Omental fat pad (tissue), 4 donors: ENCODE measurements around the gene CACNA2D3. TPM values are rescaled to one million over a fixed set of nuclear protein-coding genes. Genes with fewer than 3 reads are reported as not detected.

Experiments
- ATAC-seq: fragments of 150-250 bp; one replicate; pipeline ENCODE4 v1.9.1; 2016; ENCODE audit warnings: mild to moderate bottlenecking, moderate library complexity; ENCODE audit not compliant: low FRiP score
- DNase-seq: peaks from one replicate; pipeline ENCODE4 v3.0.0-alpha.2; 2019; ENCODE audit warnings: low spot score
- total RNA-seq, 4 donors: library from RNA; depleted of rRNA; stranded (reverse); fragments of >200 nt; gene quantifications; one replicate each; pipeline ENCODE4 v1.1.0, GENCODE V29; 2016
- TF ChIP-seq, protein P1 (sequence below), 3 donors: fragments of 450-650 bp; IDR thresholded peaks; one replicate each; pipeline ENCODE4 v1.5.1; 2016 to 2017; ENCODE audit warnings: antibody characterized with exemption in 3 of 3, mild to moderate bottlenecking in 3 of 3, moderate library complexity in 2 of 3

Gene CACNA2D3
- total RNA-seq, 4 donors from 2014 or later: 2.6 to 6.1 (median 4.5) TPM

DNA sequence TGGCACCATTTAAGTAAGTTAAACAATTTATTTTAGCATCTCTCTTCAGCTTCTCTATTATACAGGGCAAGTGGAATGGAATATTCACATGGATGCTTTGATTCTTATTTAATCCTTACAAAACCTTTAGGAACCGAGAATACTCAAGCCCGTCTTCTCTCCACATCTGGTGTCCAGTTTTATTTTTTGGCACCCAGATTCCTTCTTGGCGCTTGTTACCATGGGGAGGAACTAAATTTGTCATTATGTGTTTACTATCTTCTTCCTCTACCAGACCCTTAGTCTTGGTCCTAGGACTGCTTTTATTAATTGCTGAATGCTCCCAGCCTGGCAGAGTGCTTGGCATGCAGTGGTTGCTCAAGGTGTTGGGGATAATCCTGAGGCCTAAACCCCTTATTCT lies 138.8 kb downstream of the CACNA2D3 start:
- no peak for DNase-seq
- ATAC-seq: no peak
- TF ChIP-seq, protein P1, sequence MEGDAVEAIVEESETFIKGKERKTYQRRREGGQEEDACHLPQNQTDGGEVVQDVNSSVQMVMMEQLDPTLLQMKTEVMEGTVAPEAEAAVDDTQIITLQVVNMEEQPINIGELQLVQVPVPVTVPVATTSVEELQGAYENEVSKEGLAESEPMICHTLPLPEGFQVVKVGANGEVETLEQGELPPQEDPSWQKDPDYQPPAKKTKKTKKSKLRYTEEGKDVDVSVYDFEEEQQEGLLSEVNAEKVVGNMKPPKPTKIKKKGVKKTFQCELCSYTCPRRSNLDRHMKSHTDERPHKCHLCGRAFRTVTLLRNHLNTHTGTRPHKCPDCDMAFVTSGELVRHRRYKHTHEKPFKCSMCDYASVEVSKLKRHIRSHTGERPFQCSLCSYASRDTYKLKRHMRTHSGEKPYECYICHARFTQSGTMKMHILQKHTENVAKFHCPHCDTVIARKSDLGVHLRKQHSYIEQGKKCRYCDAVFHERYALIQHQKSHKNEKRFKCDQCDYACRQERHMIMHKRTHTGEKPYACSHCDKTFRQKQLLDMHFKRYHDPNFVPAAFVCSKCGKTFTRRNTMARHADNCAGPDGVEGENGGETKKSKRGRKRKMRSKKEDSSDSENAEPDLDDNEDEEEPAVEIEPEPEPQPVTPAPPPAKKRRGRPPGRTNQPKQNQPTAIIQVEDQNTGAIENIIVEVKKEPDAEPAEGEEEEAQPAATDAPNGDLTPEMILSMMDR (IDR thresholded peaks at IDR 0.05): no peak

DNA sequence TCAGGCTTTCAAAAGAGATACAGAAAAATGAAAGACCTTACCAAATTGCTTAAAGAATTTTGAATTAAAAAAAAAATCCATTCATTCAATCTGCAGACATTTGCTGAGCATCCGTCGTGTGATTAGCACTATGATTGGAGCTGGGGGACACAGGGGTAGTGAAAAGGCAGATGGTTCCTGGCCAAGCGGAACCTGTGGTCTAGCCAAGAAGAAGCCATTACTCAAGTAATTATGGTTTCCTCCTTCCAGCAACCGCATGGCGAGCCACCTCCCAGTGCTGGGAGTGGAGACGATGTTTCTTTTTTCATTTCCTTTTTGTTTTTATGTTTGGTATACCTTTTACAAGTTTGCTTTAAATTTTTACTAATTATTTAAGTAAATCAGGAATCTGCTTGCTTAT lies 140.2 kb downstream of the CACNA2D3 start:
- TF ChIP-seq, protein P1 (IDR thresholded peaks at IDR 0.05): no peak
- DNase-seq: no peak
- no peak for ATAC-seq

DNA sequence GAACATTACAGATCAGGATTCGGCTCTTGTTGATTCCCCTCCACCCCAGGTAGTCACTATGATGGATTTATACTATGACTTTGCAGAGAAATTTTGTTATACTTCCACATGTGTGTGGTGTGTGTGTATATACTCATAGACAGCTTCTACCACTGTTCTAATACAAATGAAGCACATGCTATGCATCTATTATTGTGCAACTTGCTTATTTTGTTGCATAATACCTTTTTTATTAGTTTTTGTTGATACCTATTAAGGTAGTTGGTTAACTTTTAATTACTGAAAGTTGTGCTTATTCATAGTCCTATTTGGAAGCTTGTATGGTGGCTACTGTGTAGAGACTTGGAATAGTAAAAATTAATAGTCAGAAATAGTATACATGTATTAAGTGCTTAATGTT lies 140.6 kb downstream of the CACNA2D3 start:
- TF ChIP-seq, protein P1 (IDR thresholded peaks at IDR 0.05): no peak

DNA sequence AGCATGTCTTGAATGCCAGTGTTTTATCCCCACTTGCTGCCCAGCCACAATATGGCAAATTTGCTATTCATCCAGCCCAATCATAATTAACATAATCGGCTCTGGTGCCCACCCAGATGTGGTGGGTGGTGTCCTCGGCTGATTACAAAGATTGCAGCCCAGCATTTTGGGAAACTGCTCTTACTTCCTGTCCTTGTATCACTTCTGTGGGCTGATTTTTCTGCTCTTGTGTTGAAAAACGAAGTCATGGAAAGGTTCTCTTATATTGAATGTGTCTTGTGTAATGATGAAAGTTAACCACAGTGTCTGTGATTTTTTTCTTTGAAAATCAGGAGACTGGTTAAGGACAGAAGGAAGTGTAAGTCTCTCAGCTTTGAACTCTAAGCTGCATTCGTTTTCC lies 141.7 kb downstream of the CACNA2D3 start:
- DNase-seq (no peak), ATAC-seq (no peak)
- TF ChIP-seq, protein P1 (IDR thresholded peaks at IDR 0.05): no peak

More for the DNA sequence above, 140.6 kb downstream of the CACNA2D3 start:
- DNase-seq (no peak), ATAC-seq (no peak)

DNA sequence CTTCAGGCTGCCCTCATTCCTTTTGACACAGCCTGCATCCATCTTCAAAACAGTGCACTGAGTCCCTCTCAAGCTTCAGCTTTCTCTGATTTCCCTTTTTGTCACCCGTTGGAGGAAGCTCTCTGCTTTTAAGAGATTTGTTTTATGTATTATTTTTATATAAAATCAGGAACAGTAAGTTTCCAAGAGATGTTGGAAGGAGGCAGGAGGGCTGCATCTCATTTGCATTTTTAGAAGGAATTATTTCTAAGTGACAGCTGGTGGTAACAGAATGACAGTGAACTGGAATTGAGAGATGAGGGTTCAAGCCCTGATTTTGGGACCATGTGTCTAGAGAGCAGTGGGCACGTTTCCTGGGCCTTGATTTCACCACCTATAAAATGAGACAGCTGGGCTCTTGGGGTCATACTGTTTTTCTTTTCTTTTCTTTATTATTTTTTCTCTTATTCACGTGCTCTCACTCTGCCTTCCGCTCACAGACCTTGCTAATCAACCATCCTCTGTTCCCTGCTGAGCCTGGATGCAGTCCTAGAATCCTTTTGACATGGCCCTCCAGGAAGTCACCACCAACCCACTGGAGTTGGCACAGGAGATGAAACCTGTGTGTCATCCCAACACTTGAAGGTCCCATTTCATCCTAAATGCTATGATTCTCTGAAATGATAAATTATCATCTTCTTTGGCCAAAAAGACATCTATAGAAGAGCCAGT lies 148.6 kb downstream of the CACNA2D3 start:
- ATAC-seq: no peak
- TF ChIP-seq, protein P1 (IDR thresholded peaks at IDR 0.05): no peak
- no peak for DNase-seq

DNA sequence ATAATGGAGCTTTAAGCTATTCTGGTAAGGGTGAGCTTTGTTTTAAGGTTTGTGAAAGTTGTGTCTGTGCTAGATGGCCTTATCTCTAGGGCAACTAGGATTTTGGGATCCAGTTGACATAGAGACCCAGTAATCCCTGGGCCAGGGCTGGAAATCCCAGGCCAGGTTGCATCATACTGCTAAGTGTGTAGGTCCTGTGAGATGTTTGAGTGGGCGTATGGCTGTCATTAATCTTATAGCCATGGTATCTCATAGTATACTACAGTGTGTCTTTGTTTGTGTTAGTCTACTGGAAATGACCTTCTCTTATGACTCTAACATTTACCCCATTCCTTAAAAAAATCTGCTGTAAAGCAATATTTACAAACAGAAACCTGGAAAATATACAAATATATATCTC lies 151.4 kb downstream of the CACNA2D3 start:
- DNase-seq (no peak), ATAC-seq (no peak)
- TF ChIP-seq, protein P1 (IDR thresholded peaks at IDR 0.05): no peak

DNA sequence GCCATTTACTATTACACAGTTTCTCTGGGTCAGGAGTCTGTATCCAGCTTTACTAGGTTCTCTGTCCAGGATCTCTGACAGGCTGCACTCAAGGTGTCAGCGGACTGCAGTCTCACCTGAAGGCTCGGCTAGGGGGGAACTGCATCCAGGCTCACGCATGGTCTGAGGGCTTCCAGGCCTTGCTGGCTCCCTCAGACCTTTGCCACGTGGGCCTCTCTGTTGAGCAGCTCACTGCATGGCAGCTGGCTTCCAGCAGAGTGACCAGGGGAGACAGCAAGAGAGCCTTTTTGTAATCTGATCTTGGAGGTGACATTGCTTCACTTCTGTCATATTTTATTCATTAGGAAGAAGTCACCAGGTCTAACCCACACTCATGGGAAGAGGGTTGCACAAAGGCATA lies 152.3 kb downstream of the CACNA2D3 start:
- no peak for DNase-seq
- TF ChIP-seq, protein P1 (IDR thresholded peaks at IDR 0.05): no peak
- ATAC-seq: no peak
